Middle frontal gyrus (tissue), 1 donor: ENCODE data around the gene GRID2IP.
"Not testable (repeated sequence)": the region's sequence is repeated elsewhere in the genome, so short reads cannot be mapped to it uniquely, and the experiment has no call there.

ENCODE experiments used
- DNase-seq: peaks from one replicate; pipeline ENCODE4 v3.0.0-alpha.2; 2015; ENCODE audit warnings: low spot score; ENCODE audit errors: extremely low spot score

Gene GRID2IP

GRCh38 chr7:6491194-6491593 is 60.1 kb downstream of the GRID2IP start:
- DNase-seq: no peak

- DNase-seq: no peak
These were observed 61.6 kb downstream of the GRID2IP start for GRCh38 chr7:6489612-6490011.

GRCh38 chr7:6487184-6487545 is 64.1 kb downstream of the GRID2IP start:
- DNase-seq: no peak

GRCh38 chr7:6486438-6487183 is 64.7 kb downstream of the GRID2IP start:
- no peak for DNase-seq

- DNase-seq: no peak
These were observed 68.5 kb downstream of the GRID2IP start for GRCh38 chr7:6482743-6483119.

- DNase-seq: no peak
These were observed 69.0 kb downstream of the GRID2IP start for GRCh38 chr7:6482307-6482706.

- DNase-seq: no peak
These were observed 69.8 kb downstream of the GRID2IP start for GRCh38 chr7:6481445-6481844.

GRCh38 chr7:6480323-6480660 is 71.0 kb downstream of the GRID2IP start:
- DNase-seq: no peak

- DNase-seq: no peak
These were observed 72.2 kb downstream of the GRID2IP start for GRCh38 chr7:6479067-6479466.

GRCh38 chr7:6478186-6478585 is 73.1 kb downstream of the GRID2IP start:
- DNase-seq: no peak

- no peak for DNase-seq
These were observed 74.0 kb downstream of the GRID2IP start for GRCh38 chr7:6477318-6477660.

- no peak for DNase-seq
These were observed 74.5 kb downstream of the GRID2IP start for GRCh38 chr7:6476596-6477317.

- no peak for DNase-seq
These were observed 75.7 kb downstream of the GRID2IP start for GRCh38 chr7:6475433-6476186.

- no peak for DNase-seq
These were observed 85.4 kb downstream of the GRID2IP start for GRCh38 chr7:6465862-6466261.

- not testable (repeated sequence) for DNase-seq
These were observed 87.7 kb downstream of the GRID2IP start for GRCh38 chr7:6463609-6464008.

GRCh38 chr7:6461946-6462550 is 89.2 kb downstream of the GRID2IP start:
- no peak for DNase-seq

- no peak for DNase-seq
These were observed 90.2 kb downstream of the GRID2IP start for GRCh38 chr7:6460990-6461584.

GRCh38 chr7:6460303-6460702 is 91.0 kb downstream of the GRID2IP start:
- no peak for DNase-seq

GRCh38 chr7:6458676-6459075 is 92.6 kb downstream of the GRID2IP start:
- DNase-seq: not testable (repeated sequence)

- no peak for DNase-seq
These were observed 97.5 kb downstream of the GRID2IP start for GRCh38 chr7:6453734-6454133.

- no peak for DNase-seq
These were observed 100.0 kb downstream of the GRID2IP start for GRCh38 chr7:6451224-6451705.
